Measurements from ENCODE around the gene DYSF. TPM values are rescaled to one million over a fixed set of nuclear protein-coding genes. Genes with fewer than 3 reads are reported as not detected.
A peak's percentile ranks its signal among the peaks of the same experiment; 100 is the strongest.

Gene DYSF
- polyA plus RNA-seq, 3 donors: 16.0 to 20.5 (median 17.0) TPM

DNA sequence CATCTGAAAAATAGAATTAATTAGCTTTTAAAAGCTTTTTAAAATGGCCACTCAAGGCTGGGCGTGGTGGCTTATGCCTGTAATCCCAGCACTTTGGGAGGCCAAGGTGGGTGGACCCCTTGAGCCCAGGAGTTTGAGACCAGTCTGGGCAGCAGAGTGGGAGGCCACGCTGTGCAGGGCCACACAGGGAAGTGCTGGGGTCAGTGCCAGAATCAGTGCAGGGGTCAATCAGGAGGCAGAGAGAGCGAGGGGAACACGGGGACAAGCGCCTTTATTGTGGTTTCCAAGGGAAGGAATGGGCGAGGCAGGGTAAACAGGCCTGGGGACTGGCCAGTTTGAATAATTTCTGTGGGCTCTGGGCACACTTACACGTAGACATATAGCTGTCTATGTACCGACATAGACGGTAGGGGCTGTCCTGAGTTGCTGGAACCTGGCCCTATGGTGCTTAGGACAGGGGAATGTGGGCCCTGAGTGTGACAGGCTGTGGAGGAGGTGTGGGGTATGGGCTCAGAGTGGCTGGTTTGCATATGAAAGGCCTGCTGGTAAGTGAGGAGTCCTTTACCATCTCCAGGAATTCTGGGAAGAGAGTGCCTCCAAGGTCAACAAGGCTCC is 42.9 kb downstream of the DYSF start:
- no peak for DNase-seq (ENCODE audit: low read depth in 3 of 3, low spot score in 2 of 3)

DNA sequence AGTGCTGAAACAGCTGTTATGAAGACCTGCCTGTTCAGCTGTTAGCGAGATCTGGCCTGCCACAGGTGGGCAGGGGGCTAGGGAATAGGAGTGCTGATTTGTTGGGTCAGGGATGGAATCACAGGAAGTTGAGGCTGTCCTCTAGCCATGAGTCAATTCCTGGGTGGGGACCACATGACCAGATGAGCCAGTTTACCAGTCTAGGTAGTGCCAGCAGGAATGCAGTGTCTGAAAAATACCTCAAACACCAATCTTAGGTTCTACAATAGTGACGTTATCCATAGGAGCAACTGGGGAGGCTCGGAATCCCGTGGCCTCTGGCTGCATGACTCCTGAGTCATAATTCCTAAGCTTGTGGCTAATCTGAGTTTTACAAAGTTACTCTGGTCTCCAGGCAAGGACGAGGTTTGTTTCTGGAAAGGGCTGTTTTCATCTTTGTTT is 44.9 kb downstream of the DYSF start:
- no peak for DNase-seq (ENCODE audit: low read depth in 3 of 3, low spot score in 2 of 3)

DNA sequence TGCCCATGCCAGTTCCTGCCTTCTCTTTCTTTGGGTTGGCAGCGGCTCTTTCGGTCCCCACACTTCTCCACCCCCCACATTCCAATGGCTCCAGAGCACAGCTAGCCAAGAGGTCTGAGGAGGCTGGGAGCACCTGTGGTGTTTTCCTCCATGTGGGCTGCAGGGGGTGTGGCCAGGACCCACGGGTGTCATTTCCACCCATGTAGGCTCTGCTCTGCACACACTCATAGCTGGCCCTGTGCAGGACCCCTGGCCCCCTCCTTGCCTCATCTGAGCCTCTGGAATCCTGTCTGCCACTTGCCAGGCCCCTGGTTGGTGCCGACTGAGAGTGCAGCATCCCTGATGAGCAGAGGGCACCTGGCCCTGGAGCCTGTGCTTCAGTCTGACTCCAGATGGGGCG is 46.3 kb downstream of the DYSF start:
- DNase-seq (ENCODE audit: low read depth in 3 of 3, low spot score in 2 of 3): no peak

DNA sequence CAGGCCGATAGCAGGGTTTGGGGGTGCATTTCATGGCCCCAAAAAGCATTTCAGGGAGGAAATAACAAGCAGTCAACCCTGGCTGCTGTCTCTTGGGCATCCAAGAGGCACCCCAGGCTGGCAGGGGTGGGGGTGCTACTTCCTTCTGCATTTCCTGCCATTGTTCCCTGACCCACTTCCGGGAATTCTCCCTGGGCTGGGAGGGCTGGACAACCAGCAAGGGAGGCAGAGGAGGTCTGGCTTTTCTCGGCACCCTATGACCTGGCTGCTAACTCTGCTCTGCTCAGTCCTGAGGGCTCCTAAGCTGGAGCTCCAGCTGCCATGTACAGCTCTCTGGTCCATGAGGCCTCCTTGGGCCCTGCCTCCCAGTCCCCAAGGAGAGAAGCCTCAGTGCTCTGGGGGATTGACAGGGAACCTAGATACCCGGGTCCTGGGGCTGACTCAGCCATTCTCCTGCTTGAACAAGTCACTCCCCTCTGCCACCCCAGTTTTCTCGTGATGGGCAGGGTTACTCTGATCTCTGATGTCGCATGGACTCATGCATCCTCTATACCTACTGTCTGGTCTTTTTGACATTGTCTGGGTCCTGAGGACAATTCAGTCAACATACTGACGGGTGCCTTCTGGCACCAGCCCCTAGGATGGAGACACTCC is 47.2 kb downstream of the DYSF start:
- no peak for DNase-seq (ENCODE audit: low read depth in 3 of 3, low spot score in 2 of 3)

DNA sequence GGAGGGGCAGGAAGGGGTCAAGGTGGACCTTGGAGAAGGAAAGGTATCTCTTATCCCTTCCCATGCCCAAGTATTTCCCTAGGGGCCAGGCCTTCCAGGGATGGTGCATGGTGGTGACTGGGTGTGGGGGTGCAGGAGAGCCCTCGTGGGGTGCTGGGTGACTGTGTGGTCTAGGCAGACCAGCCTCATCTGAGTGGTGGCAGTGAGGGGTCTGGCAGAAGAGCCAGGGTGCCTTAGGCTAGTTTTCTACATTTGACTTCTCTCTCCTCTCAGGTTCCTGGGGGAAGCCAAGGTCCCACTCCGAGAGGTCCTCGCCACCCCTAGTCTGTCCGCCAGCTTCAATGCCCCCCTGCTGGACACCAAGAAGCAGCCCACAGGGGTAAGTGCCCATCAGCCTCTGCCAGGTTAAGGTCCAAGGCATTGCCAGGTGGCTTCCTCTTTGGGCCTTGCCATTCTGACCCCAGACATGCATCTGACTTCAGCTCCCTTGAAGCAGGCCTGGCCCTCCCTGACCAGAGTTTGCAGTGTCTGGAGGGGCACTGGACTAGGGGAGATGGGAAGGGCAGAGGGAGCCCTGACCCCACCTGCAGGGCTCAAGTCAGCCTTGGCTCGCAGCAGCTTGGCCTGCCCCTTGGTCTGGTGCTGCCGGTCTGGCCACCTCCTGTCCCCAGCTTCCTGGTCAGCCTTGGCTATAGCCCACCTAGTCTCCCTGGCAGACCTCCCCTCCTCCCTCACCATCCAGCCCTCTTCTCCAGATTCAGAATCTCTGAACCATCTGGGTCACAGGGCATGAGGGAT is 49.8 kb downstream of the DYSF start:
- DNase-seq (ENCODE audit: low read depth in 3 of 3, low spot score in 2 of 3): no peak

DNA sequence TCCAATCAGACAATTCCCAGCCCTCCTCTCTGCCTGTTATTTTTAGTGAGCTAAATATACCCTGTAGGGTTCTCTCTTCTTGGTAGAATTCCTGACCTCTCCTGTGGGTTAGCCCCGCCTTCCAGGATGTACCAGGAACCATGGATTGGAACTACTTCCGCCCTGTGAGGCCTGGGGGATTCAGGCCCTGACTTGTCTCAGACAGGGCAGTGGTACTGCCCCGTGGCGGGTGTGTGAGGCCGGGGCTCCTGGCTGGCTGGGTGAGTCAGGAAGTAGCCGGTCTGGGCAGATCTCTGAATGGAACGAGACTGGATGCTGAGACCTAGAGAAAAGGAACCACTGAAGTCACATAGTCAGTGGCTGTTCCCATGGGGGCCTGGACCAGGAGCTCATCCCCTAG is 50.5 kb downstream of the DYSF start:
- DNase-seq (ENCODE audit: low read depth in 3 of 3, low spot score in 2 of 3): no peak

DNA sequence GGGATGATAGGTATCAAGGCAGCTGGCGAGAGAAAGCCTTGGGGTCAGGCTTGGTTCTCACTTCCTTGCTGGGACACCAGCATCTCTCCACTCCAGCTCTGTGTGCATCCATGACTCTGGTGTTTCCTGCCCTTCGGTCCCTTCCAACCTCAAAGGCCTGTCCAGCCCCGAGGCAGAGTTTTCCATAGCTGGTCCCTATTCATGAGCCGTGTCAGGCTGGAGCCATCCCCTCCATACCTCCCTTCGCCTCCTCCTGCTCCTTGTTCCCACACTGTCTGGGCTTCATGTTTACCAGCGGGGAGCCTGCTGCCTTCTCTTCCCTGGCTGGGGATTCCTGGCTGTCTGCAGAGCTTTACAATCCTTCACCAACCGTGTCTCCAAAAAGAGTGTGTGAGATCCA is 51.2 kb downstream of the DYSF start:
- no peak for DNase-seq (ENCODE audit: low read depth in 3 of 3, low spot score in 2 of 3)

DNA sequence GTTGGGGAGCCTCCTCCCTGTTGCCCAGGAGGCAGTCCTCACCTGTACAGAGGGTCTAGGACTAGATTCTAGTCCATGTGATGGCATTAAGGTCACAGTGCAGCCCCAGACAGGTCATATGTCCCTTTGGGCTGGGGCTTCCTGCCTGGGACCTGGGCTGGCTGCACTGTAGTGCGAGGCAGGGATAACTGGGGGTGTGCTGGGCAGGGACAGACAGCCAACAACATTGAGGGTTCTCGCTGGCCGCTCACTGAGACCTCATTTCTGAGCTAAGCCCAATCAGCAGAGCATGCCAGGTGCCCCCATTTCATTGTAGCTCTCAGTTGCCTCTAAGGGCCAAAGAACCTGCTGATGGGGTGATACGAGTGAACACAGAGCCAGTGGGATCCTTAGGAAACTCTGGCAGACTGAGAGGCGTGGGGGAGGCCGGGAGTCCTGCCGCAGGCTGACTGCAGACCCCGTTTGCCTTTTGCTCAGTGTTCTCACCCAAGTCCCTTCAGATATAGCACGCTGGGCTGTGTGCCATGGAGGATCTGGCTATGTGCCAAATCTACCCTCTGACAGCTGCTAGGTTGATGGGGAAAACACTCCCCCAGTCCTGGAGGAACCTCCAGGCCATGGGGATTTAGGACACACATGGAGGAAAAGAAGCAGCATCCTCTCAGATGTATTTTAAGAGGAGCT is 51.9 kb downstream of the DYSF start:
- DNase-seq (ENCODE audit: low read depth in 3 of 3, low spot score in 2 of 3): no peak

DNA sequence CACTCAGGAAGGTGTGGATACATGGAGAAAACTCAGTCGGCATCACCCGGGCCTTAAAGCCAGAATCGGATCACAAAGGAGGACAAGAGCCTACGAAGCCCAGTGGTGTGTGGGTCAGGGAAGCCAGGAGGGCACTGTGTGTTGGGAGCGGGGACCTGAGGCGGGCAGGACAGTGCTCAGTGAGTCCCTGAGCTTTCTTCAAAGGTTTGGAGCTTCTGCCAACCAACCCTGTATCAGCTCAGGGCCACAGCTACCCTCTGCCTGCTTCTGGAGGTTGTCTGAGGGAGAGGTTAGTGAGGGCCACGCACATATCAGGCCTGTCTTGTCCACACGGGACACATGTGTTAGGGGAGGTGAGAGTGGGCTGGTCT is 52.4 kb downstream of the DYSF start:
- no peak for DNase-seq (ENCODE audit: low read depth in 3 of 3, low spot score in 2 of 3)

DNA sequence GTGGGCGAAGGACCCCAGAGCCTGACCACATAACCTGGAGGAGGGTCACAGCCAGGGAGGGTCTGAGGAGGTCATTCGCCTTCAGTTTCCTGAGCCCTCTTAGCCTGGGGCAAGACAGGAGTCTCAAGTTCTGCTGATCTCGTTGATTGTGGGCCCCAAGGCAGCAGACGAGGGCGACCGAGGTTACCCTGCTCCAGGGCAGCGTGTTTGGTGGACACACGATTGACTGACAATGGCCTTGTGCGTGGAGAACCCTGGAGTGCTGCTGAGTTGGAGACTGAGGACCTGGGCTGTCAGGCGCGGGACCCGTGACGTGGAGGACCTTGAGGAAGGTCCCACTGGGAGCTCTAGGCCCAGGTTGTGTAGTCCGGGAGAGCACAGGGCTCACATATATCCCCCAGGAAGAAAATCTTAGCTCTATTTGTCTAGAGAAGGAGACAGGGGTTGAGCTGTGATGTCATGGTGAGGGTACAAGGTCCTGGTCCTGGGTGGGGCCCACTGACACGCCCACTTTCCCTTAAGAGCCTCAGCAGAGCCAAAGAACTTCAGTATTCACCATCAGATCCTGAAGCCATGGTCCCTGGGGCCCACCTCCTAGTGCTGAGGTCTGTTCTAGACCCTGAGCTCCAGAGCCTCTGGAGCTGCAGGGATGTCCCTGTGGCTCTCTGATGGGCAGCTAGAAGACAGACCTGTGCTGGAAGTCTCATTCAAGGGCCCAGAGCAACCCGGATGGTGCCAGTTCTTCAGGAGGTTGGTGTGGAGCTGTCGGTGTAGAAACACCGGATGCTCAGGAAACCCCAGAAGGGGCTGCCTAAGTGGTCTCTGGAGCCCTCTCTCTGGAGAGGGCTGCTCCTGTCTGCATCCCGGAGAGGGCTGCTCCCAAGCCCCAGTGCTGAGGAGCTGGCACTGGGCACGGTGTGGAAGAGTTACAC is 53.1 kb downstream of the DYSF start:
- no peak for DNase-seq (ENCODE audit: low read depth in 3 of 3, low spot score in 2 of 3)

DNA sequence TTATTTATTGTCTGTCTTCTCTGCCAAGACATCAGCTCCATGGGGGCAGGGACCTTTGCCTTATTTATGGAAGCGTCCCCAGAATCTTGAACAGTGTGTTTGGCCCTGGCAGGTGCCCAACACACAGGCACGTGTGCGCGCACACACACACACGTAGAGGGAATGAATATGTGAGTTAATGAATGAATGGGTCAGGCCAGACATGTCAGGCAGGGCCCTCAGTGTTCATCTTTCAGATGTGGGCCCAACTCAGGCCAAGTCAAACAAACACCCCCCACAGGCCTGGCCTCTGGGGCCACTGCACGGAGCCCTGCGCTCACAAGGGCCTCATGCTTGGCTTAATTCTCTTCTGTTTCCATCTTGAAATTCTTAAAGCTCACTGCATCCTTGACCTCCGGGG is 54.1 kb downstream of the DYSF start:
- no peak for DNase-seq (ENCODE audit: low read depth in 3 of 3, low spot score in 2 of 3)

DNA sequence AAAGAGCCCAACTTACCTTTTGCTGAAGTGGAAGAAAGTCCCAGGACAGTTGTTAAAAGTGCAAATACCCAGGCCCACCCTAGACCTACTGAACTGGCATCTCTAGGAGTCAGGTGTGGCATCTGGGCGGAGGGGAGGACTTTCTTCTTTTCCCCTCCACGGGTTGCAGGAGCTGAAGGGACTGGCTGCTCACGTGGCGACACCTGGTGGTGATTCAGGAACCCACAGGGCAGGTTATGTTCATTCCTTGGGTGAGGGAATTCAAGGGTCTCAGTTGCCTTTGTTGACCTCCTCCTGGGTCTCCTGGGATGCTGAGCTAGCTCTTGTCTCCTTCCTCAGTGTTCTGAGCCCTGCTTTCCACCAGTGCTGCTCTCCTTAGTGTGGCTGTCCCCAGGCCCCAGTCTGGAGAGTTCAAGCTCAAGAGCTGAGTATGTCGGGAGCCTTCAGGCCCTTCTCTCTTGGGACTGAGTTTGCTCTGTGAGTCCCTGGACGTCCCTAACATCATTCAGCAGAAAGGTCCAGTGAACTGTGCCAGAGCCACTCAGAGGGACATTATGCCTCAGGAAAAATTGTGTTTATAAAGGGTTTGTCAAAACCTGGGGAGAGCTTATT is 56.9 kb downstream of the DYSF start:
- peak in 1 of 3 donors; percentile 29 for DNase-seq (ENCODE audit: low read depth in 3 of 3, low spot score in 2 of 3)

DNA sequence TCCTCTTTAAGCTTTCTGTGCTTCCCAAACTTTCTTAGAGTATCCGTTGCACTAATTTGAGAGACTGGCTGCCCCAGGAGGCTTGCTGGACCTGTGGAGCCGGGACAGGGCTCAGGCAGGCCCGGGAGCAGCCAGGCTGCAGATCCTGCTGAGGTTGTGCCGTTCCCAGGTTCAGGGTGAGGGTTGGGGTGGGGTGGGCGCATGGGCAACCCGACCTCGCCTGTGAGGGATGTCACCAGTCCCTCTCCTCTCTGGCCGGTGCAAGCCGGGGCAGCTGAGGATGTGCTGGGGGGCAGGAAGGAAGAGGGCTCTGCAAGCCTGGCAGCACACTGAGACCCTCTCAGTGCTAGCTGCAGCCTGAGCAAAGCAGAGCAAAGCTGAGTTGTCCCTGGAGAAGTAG is 57.6 kb downstream of the DYSF start:
- DNase-seq (ENCODE audit: low read depth in 3 of 3, low spot score in 2 of 3): no peak

DNA sequence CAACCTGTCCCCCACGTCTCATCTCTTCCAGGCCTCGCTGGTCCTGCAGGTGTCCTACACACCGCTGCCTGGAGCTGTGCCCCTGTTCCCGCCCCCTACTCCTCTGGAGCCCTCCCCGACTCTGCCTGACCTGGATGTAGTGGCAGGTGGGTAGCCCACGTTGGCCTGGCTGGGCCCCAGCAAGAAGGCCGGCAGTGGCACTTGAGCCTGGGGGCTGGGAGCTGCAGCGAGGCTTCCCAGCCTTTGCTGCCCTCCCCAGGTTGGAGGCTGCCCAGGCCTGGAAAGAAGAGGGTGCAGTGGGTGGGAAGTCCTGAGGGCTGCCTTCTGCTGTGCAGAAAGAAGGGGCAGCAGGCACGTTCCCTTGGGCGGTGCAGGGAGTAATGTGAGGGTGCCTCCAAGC is 58.4 kb downstream of the DYSF start:
- DNase-seq (ENCODE audit: low read depth in 3 of 3, low spot score in 2 of 3): no peak

DNA sequence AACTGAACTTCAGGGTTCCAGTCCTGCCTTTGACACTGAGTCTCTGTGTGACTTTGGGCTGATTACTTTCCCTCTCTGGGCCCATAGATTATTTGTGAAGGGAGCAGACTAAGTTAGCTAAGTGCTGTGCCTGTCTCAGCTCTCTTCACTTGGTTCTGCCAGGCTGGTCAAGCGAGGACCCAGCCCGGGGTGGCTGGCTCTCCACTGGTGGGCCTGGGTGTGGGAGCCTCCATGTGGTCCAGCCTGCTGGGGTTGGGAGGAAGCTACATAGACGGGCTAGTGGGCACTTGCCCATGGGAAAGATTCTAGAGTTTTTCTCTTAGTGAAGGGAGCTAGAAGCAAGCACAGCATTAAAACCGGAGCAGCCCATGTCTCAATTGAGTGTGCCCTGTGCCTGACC is 59.0 kb downstream of the DYSF start:
- DNase-seq (ENCODE audit: low read depth in 3 of 3, low spot score in 2 of 3): no peak

DNA sequence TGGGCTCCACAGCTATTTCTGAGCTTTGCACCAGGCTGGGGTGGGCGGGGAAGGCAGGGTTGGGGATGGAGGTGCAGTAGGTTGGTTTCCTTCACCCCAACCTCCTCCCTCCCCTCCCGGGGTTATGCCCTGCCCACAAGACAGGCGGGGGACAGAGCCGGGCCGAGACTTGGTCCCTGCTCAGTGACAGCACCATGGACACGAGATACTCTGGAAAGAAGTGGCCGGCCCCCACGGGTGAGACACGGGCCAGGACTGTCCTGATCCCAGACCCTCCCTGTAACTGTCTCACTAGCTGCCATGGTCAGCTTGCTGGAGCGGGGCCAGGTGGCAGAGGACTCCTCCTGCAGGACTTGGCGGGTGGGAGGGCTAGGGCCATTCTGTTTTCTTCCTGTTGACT is 59.7 kb downstream of the DYSF start:
- DNase-seq (ENCODE audit: low read depth in 3 of 3, low spot score in 2 of 3): no peak

DNA sequence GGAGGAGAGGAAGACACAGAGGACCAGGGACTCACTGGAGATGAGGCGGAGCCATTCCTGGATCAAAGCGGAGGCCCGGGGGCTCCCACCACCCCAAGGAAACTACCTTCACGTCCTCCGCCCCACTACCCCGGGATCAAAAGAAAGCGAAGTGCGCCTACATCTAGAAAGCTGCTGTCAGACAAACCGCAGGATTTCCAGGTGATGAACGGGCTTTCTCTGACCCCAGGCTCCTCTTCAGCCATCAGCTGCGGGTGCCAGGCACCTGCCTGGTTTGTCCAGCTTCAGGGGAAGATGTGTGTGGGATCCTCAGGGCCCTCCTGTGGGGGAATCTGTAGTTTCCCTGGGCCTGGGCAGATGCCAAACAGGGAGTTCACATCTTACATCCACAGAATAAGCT is 60.4 kb downstream of the DYSF start:
- no peak for DNase-seq (ENCODE audit: low read depth in 3 of 3, low spot score in 2 of 3)

DNA sequence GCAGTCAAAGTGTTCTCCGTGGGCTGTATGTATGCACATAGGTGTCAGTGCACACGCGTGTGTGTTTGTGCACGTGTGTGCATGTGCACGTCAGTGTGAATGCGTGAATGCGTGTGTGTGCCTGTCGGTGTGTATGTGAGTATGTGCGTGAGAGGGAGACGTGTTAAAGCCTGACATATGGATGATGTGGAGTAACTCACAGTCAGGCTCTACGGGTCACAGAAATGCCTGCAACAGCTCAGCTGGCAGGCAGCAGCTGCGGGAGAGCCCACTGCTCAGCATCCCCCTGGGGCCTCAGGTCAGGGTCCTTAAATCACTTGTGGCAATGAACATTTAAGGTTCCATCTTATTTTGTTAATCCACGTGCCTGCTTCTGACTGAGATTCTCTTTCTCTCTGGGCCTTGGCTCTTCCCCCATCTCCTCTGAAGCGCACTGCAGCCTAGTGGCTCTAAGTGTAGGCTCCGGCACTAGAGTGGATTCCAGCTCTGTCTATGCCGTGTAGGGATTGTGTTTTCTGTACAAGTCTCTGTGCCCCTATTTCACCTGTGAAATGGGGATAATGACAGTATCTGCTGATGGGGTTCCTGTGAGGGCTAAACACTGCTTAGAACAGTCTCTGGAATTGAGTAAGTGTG is 63.0 kb downstream of the DYSF start:
- no peak for DNase-seq (ENCODE audit: low read depth in 3 of 3, low spot score in 2 of 3)

DNA sequence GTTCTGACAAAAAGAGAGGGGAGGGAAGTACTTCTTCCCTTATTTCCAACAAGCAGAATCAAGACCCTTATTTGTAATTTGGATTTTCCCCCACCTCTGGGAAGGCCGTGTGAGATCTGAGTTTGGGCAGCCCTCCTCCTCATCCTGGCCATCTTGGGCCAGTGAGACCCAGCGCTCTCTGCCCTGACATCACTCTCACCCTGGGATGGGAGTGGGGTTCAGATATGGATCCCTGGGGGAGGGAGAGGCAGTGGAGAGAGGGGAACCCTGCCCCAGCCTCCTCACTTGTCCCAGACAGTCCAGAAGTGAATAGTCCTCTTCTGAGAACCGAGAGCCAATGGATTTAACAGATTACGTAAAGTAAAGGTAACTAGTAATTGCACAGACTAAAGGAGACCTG is 64.5 kb downstream of the DYSF start:
- no peak for DNase-seq (ENCODE audit: low read depth in 3 of 3, low spot score in 2 of 3)

Measured in right renal cortex interstitium (tissue), 3 donors.